ENCODE results near the gene UTS2. TPM values are rescaled to one million over a fixed set of nuclear protein-coding genes. Genes with fewer than 3 reads are reported as not detected.

The UTS2 gene
- total RNA-seq, 4 donors from 2014 or later = not detected

DNA sequence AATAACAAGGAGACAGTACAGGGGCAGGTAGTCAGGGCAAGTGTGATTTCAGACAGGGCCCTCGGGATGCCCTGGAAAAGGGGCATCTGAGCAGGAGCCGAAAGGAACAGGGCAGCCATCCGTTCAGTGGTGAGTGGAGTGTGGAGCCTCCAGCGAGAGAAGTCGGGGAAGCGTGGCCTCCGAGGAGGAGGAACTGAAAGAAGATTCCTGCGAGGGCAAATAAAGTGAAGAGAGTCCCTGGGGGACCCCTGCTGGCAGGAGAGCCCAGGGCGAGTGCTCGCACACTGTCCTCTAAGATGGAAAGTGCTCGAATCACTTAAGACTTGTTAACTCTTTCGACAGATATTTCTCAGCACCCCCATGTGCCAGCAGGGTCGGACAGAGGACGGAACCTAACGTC, 3.5 kb upstream of the UTS2 start:
- no peaks in the 10 kb centered on the region for H3K4me1 ChIP-seq
- no peak overlapping the region for H3K4me3 ChIP-seq
- TF ChIP-seq, protein P1, sequence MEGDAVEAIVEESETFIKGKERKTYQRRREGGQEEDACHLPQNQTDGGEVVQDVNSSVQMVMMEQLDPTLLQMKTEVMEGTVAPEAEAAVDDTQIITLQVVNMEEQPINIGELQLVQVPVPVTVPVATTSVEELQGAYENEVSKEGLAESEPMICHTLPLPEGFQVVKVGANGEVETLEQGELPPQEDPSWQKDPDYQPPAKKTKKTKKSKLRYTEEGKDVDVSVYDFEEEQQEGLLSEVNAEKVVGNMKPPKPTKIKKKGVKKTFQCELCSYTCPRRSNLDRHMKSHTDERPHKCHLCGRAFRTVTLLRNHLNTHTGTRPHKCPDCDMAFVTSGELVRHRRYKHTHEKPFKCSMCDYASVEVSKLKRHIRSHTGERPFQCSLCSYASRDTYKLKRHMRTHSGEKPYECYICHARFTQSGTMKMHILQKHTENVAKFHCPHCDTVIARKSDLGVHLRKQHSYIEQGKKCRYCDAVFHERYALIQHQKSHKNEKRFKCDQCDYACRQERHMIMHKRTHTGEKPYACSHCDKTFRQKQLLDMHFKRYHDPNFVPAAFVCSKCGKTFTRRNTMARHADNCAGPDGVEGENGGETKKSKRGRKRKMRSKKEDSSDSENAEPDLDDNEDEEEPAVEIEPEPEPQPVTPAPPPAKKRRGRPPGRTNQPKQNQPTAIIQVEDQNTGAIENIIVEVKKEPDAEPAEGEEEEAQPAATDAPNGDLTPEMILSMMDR (IDR thresholded peaks at IDR 0.05) = no peak
- TF ChIP-seq EP300 (IDR thresholded peaks at IDR 0.05; ENCODE audit: low read depth) = no peak
- no peak for TF ChIP-seq POLR2AphosphoS5 (IDR thresholded peaks at IDR 0.05)
- no peak for TF ChIP-seq POLR2A (IDR thresholded peaks at IDR 0.05)
- H3K27ac ChIP-seq = no peak overlapping the region
- no peak for DNase-seq
- H3K9me3 ChIP-seq = no peaks in the 10 kb centered on the region
- WGBS, 2 donors (ENCODE audit: low coverage in 1 of 2) = 22 to 60% methylated on average over 6 to 15 of the region's 15 CpGs
- intact Hi-C loops (cut with DNase I; ENCODE audit: low total_unique reads) (no loop called here), in situ Hi-C loops (cut with MboI; ENCODE audit: low pct_ligation_motif_present in 1 of 4, low pct_unique_long_range_greater_than_20kb in 1 of 4, low sequenced_read_pairs in 3 of 4) (no loop called here)
- no peaks in the 10 kb centered on the region for H3K27me3 ChIP-seq
- H3K36me3 ChIP-seq = no peaks in the 10 kb centered on the region

DNA sequence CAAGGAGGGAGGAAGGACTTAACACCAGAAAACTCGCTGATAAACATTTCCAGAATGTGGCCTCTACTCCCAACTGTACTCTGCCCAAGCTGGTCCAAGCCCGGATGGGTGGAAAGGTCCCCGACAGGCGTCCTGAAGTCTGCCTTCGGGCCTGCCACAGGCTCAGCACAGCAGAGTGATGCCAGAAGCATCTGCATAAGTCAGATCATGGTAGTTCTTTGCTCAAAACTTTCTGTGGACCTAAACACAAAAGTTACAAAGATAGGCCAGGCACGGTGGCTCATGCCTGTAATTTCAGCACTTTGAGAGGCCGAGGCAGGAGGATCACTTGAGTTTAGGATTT, 790 bp upstream of the UTS2 start:
- intact Hi-C loops (cut with DNase I; ENCODE audit: low total_unique reads) = no loop called here
- no peak for DNase-seq
- H3K4me3 ChIP-seq = no peak overlapping the region
- H3K27me3 ChIP-seq = no peaks in the 10 kb centered on the region
- H3K4me1 ChIP-seq = no peaks in the 10 kb centered on the region
- no peaks in the 10 kb centered on the region for H3K36me3 ChIP-seq
- TF ChIP-seq, protein P1 (IDR thresholded peaks at IDR 0.05) = no peak
- TF ChIP-seq POLR2AphosphoS5 (IDR thresholded peaks at IDR 0.05) (no peak), POLR2A (IDR thresholded peaks at IDR 0.05) (no peak), EP300 (IDR thresholded peaks at IDR 0.05; ENCODE audit: low read depth) (no peak)
- 67 to 89% methylated on average over 1 to 7 of the region's 7 CpGs for WGBS, 2 donors (ENCODE audit: low coverage in 1 of 2)
- no peak overlapping the region for H3K27ac ChIP-seq
- in situ Hi-C loops (cut with MboI; ENCODE audit: low pct_ligation_motif_present in 1 of 4, low pct_unique_long_range_greater_than_20kb in 1 of 4, low sequenced_read_pairs in 3 of 4) = no loop called here
- H3K9me3 ChIP-seq = no peaks in the 10 kb centered on the region

DNA sequence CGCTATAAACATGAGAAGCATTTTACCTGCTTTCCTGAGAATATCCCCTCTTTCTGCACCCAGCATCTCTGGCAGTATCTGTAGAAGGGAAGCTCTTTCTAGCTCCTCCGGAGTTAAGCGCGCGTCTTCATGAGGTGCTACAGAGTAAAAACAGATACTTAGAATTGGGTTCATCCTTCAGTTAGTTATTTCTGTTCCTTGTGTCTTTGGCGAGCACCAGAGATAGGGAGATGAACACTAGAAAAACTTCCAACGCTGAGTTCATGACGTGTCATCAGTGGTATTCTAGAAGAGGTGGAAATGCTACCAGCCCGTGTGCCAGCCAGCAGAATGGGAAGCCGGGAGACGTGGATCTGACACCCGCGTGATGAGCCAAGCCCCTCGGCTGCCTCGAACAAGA, 2.1 kb downstream of the UTS2 start:
- Histone ChIP-seq H3K27ac (no peak overlapping the region), H3K4me1 (no peaks in the 10 kb centered on the region), H3K36me3 (no peaks in the 10 kb centered on the region), H3K27me3 (no peaks in the 10 kb centered on the region), H3K9me3 (no peaks in the 10 kb centered on the region), H3K4me3 (no peak overlapping the region)
- TF ChIP-seq POLR2A (IDR thresholded peaks at IDR 0.05) = no peak
- TF ChIP-seq EP300 (IDR thresholded peaks at IDR 0.05; ENCODE audit: low read depth) = no peak
- TF ChIP-seq, protein P1 (IDR thresholded peaks at IDR 0.05) = no peak
- no peak for TF ChIP-seq POLR2AphosphoS5 (IDR thresholded peaks at IDR 0.05)
- WGBS, 2 donors (ENCODE audit: low coverage in 1 of 2) = 82 to 87% methylated on average over 14 to 15 of the region's 15 CpGs
- in situ Hi-C loops (cut with MboI; ENCODE audit: low pct_ligation_motif_present in 1 of 4, low pct_unique_long_range_greater_than_20kb in 1 of 4, low sequenced_read_pairs in 3 of 4) (no loop called here), intact Hi-C loops (cut with DNase I; ENCODE audit: low total_unique reads) (no loop called here)
- DNase-seq = no peak

DNA sequence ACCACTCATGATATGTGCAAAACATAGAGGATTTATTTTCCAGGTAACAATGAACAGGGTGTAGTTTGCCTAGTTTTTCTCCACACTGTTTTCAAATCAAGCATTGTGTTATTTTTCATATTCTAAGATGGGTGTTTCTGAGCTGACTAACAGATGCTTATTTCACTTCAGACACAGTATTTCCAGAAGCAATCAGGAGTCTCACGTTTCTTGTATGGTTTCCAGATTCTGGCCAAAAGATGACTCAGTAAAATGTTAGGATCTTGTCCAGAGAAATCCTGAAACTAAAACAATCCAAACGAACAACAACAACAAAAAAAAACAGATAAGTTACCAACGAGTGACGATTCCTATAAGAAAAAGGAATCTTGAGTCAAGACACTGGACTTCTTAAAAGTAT, 5.3 kb downstream of the UTS2 start:
- in situ Hi-C loops (cut with MboI; ENCODE audit: low pct_ligation_motif_present in 1 of 4, low pct_unique_long_range_greater_than_20kb in 1 of 4, low sequenced_read_pairs in 3 of 4) = no loop called here

More for the DNA sequence above, 5.3 kb downstream of the UTS2 start:
- WGBS, 2 donors (ENCODE audit: low coverage in 1 of 2) = 50 to 54% methylated on average over 4 of the region's 4 CpGs
- H3K4me3 ChIP-seq = no peak overlapping the region
- H3K9me3 ChIP-seq = no peaks in the 10 kb centered on the region
- no peaks in the 10 kb centered on the region for H3K4me1 ChIP-seq
- peaks cover 0 to 11% (median 0%) of the 10 kb centered on the region in 4 donors for H3K36me3 ChIP-seq
- no peak for DNase-seq
- intact Hi-C loops (cut with DNase I; ENCODE audit: low total_unique reads) = no loop called here
- TF ChIP-seq POLR2AphosphoS5 (IDR thresholded peaks at IDR 0.05) = no peak
- no peak for TF ChIP-seq EP300 (IDR thresholded peaks at IDR 0.05; ENCODE audit: low read depth)
- TF ChIP-seq, protein P1 (IDR thresholded peaks at IDR 0.05) = no peak
- TF ChIP-seq POLR2A (IDR thresholded peaks at IDR 0.05) = no peak
- H3K27ac ChIP-seq = no peak overlapping the region
- H3K27me3 ChIP-seq = no peaks in the 10 kb centered on the region
